HG03565 (cell line): Measurements from ENCODE around the gene GPHN.

Experiments used
- ATAC-seq: cut with Tn5 transposase; IDR thresholded peaks from one replicate; pipeline ENCODE4 v1.9.1; 2021; ENCODE audit warnings: mild to moderate bottlenecking, moderate library complexity; ENCODE audit not compliant: unreplicated experiment

Gene GPHN

GRCh38 chr14:67133595-67134441 lies 625.9 kb downstream of the GPHN start:
- no peak for ATAC-seq

GRCh38 chr14:67137744-67138371 lies 629.9 kb downstream of the GPHN start:
- ATAC-seq: no peak

GRCh38 chr14:67140556-67140955 lies 632.6 kb downstream of the GPHN start:
- no peak for ATAC-seq

GRCh38 chr14:67141146-67141900 lies 633.4 kb downstream of the GPHN start:
- ATAC-seq: no peak

- ATAC-seq: no peak
Measured at GRCh38 chr14:67151082-67151666, 643.2 kb downstream of the GPHN start.

GRCh38 chr14:67158566-67158965 lies 650.6 kb downstream of the GPHN start:
- no peak for ATAC-seq

GRCh38 chr14:67162385-67162784 lies 654.4 kb downstream of the GPHN start:
- ATAC-seq: no peak

GRCh38 chr14:67166450-67166853 lies 658.5 kb downstream of the GPHN start:
- no peak for ATAC-seq

- ATAC-seq: no peak
Measured at GRCh38 chr14:67167420-67168109, 659.6 kb downstream of the GPHN start.

- no peak for ATAC-seq
Measured at GRCh38 chr14:67168110-67168441, 660.1 kb downstream of the GPHN start.

GRCh38 chr14:67170660-67171059 lies 662.7 kb downstream of the GPHN start:
- ATAC-seq: no peak

GRCh38 chr14:67172056-67172455 lies 664.1 kb downstream of the GPHN start:
- ATAC-seq: no peak

- no peak for ATAC-seq
Measured at GRCh38 chr14:67172520-67172919, 664.6 kb downstream of the GPHN start.

- ATAC-seq: no peak
Measured at GRCh38 chr14:67173719-67174118, 665.8 kb downstream of the GPHN start.

GRCh38 chr14:67186172-67186768 lies 678.3 kb downstream of the GPHN start:
- no peak for ATAC-seq

GRCh38 chr14:67186789-67187584 lies 679.0 kb downstream of the GPHN start:
- no peak for ATAC-seq

GRCh38 chr14:67187826-67188225 lies 679.9 kb downstream of the GPHN start:
- ATAC-seq: no peak

GRCh38 chr14:67188326-67188725 lies 680.4 kb downstream of the GPHN start:
- ATAC-seq: no peak

- no peak for ATAC-seq
Measured at GRCh38 chr14:67191768-67192290, 683.9 kb downstream of the GPHN start.
